ENCODE results near the gene SIVA1. TPM values are rescaled to one million over a fixed set of nuclear protein-coding genes. Genes with fewer than 3 reads are reported as not detected.

SIVA1 gene
- total and polyA plus RNA-seq, 4 donors: 67.4 to 115 (median 99.6) TPM

DNA sequence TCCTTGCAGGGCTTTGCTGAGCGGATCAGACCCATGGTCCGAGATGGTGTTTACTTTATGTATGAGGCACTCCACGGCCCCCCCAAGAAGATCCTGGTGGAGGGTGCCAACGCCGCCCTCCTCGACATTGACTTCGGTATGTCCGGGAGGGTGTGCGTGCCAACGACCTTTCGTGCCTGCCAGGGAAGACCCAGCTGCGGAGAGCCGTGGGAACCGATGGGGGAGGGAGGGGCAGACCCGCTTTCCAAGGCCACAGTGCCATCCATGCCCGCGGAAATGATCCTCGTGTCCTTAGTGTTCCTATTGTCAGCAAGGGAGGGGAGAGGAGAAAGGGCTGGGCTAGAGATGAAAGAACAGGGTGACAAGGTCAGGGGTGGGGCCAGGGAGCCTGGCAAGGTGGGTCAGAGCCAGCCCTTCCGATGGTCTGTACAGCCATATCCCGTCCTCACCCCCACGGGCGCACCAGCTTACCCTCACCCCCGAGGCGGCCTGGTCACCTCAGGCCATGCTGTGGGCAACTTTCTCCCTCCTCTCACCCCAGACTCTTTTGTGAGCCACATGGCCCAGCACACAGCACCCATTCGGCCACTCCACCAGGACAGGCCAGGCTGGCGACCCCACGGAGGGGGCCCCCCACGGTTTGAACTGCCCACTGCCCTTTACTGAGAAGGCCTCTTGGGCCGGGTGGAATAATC, 11.7 kb upstream of the SIVA1 start (continued):
- TF ChIP-seq, protein P1, sequence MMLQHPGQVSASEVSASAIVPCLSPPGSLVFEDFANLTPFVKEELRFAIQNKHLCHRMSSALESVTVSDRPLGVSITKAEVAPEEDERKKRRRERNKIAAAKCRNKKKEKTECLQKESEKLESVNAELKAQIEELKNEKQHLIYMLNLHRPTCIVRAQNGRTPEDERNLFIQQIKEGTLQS (IDR thresholded peaks at IDR 0.05): no peak
- TF ChIP-seq HNF4G (IDR thresholded peaks at IDR 0.05) (no peak), EGR1 (IDR thresholded peaks at IDR 0.05; ENCODE audit: low read depth in 2 of 2) (no peak)

- TF ChIP-seq RAD21 (IDR thresholded peaks at IDR 0.05): no peak
- TF ChIP-seq, protein P2, sequence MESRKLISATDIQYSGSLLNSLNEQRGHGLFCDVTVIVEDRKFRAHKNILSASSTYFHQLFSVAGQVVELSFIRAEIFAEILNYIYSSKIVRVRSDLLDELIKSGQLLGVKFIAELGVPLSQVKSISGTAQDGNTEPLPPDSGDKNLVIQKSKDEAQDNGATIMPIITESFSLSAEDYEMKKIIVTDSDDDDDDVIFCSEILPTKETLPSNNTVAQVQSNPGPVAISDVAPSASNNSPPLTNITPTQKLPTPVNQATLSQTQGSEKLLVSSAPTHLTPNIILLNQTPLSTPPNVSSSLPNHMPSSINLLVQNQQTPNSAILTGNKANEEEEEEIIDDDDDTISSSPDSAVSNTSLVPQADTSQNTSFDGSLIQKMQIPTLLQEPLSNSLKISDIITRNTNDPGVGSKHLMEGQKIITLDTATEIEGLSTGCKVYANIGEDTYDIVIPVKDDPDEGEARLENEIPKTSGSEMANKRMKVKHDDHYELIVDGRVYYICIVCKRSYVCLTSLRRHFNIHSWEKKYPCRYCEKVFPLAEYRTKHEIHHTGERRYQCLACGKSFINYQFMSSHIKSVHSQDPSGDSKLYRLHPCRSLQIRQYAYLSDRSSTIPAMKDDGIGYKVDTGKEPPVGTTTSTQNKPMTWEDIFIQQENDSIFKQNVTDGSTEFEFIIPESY (IDR thresholded peaks at IDR 0.05): no peak
- H3K4me1 ChIP-seq (ENCODE audit: control insufficient read depth in 4 of 4, insufficient read depth in 4 of 4, low read length in 3 of 4): peaks cover 13 to 26% (median 21%) of the 10 kb centered on the region in 4 donors
- WGBS: 94% methylated on average over 23 of the region's 23 CpGs
- H3K9me3 ChIP-seq (ENCODE audit: control insufficient read depth in 4 of 4, low read length in 3 of 4): no peaks in the 10 kb centered on the region
- peaks cover 0 to 42% (median 20%) of the 10 kb centered on the region in 4 donors for H3K36me3 ChIP-seq (ENCODE audit: control insufficient read depth in 4 of 4, insufficient read depth in 3 of 4, low read depth in 1 of 4, low read length in 3 of 4)
- no peak overlapping the region for H3K4me3 ChIP-seq (ENCODE audit: low read depth in 1 of 3, low read length in 3 of 3)
- H3K9ac ChIP-seq (ENCODE audit: low read depth in 1 of 2, low read length in 2 of 2): no peak overlapping the region
- no peaks in the 10 kb centered on the region for H3K27me3 ChIP-seq (ENCODE audit: control insufficient read depth in 4 of 4, insufficient read depth in 4 of 4, low read length in 3 of 4)
- no peak for DNase-seq (ENCODE audit: low spot score)
- no peak overlapping the region for H3K27ac ChIP-seq (ENCODE audit: low read depth in 1 of 2, low read length in 2 of 2)
Measured at GRCh38 chr14:104741803-104742251, 11.1 kb upstream of the SIVA1 start.

DNA sequence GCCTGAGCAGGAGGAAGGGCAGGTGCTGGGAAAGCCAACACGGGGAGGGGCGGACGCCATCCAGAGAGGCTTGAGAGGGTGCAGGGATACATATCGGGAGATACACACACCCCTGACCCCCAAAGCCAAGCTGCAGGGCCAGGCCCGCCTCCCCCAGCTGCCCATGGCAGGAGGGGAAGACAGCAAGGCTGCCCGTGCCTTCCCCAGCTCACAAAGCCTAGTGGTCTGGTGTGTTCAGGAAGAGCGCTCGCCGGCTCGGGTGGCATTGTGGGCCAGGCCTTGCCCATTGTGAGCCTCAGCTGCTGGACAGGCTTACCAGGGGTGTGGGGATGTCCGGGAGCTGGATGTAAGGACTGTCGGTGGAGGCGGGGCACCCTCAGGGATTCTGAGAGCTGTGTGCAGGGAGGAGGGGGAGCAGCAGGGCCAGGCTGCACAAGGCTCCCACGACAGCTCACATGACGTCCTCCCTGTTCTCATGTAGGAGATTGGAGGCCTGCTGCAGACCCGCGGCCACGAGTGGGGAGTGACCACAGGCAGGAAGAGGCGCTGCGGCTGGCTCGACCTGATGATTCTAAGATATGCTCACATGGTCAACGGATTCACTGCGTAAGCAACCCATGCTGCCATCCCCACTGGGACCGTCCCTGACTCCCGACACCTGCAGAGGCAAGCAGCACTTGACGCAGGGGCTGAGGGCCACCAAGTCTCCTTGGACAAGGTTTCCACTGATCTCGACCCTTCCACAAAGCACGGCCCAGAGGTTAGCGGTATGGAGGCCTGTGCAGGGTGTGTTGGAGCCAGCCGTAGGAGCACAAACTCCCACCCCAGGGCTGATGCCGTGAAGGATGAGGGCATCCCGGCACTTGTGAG, 10.1 kb upstream of the SIVA1 start:
- Histone ChIP-seq H3K27ac (ENCODE audit: low read depth in 1 of 2, low read length in 2 of 2) (no peak overlapping the region), H3K27me3 (ENCODE audit: control insufficient read depth in 4 of 4, insufficient read depth in 4 of 4, low read length in 3 of 4) (no peaks in the 10 kb centered on the region), H3K9me3 (ENCODE audit: control insufficient read depth in 4 of 4, low read length in 3 of 4) (no peaks in the 10 kb centered on the region), H3K36me3 (ENCODE audit: control insufficient read depth in 4 of 4, insufficient read depth in 3 of 4, low read depth in 1 of 4, low read length in 3 of 4) (peaks cover 0 to 42% (median 20%) of the 10 kb centered on the region in 4 donors), H3K9ac (ENCODE audit: low read depth in 1 of 2, low read length in 2 of 2) (no peak overlapping the region), H3K4me1 (ENCODE audit: control insufficient read depth in 4 of 4, insufficient read depth in 4 of 4, low read length in 3 of 4) (peaks cover 6 to 23% (median 18%) of the 10 kb centered on the region in 4 donors), H3K4me3 (ENCODE audit: low read depth in 1 of 3, low read length in 3 of 3) (no peak overlapping the region)
- no peak for DNase-seq (ENCODE audit: low spot score)
- TF ChIP-seq RAD21 (IDR thresholded peaks at IDR 0.05): no peak
- TF ChIP-seq, protein P1 (IDR thresholded peaks at IDR 0.05): no peak
- no peak for TF ChIP-seq HNF4A (conservative IDR thresholded peaks at IDR 0.05)
- TF ChIP-seq, protein P3, sequence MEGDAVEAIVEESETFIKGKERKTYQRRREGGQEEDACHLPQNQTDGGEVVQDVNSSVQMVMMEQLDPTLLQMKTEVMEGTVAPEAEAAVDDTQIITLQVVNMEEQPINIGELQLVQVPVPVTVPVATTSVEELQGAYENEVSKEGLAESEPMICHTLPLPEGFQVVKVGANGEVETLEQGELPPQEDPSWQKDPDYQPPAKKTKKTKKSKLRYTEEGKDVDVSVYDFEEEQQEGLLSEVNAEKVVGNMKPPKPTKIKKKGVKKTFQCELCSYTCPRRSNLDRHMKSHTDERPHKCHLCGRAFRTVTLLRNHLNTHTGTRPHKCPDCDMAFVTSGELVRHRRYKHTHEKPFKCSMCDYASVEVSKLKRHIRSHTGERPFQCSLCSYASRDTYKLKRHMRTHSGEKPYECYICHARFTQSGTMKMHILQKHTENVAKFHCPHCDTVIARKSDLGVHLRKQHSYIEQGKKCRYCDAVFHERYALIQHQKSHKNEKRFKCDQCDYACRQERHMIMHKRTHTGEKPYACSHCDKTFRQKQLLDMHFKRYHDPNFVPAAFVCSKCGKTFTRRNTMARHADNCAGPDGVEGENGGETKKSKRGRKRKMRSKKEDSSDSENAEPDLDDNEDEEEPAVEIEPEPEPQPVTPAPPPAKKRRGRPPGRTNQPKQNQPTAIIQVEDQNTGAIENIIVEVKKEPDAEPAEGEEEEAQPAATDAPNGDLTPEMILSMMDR (IDR thresholded peaks at IDR 0.05; ENCODE audit: low read depth, low read length, missing input control): no peak
- TF ChIP-seq, protein P2 (IDR thresholded peaks at IDR 0.05): no peak
- no peak for TF ChIP-seq HNF4G (IDR thresholded peaks at IDR 0.05)
- no peak for TF ChIP-seq NR2F2 (IDR thresholded peaks at IDR 0.05)
- TF ChIP-seq JUND (IDR thresholded peaks at IDR 0.05): no peak
- WGBS: 95% methylated on average over 32 of the region's 32 CpGs
